ENCODE data around the gene EEFSEC.

GRCh38 chr3:128270559-128271492, 117.5 kb downstream of the EEFSEC start:
- TF ChIP-seq CTCF (IDR thresholded peaks at IDR 0.05) (no peak), POLR2A (IDR thresholded peaks at IDR 0.05) (no peak)

Data from esophagus squamous epithelium (tissue), 4 donors.